Fibroblast of pulmonary artery (primary cell): ENCODE results near the gene IL12RB1.

Experiments
- DNase-seq: peaks from one replicate; pipeline ENCODE4 v3.0.0-alpha.2; 2010; ENCODE audit warnings: low read depth
- H3K4me3 ChIP-seq: replicated peaks from 2 replicates; pipeline ENCODE4 v1.5.1; 2011; ENCODE audit warnings: low read depth, mild to moderate bottlenecking, control low read depth, low read length, moderate library complexity
- CTCF ChIP-seq: IDR thresholded peaks from 2 replicates; pipeline ENCODE4 v1.5.1; 2011; ENCODE audit warnings: mild to moderate bottlenecking, control low read depth, low read length, inconsistent platforms; ENCODE audit errors: missing control alignments

Gene IL12RB1

GRCh38 chr19:18069383-18069782, 17.4 kb downstream of the IL12RB1 start:
- no peak for DNase-seq
- H3K4me3 ChIP-seq, result no peak overlapping the region
- no peak for TF ChIP-seq CTCF

GRCh38 chr19:18068395-18068794, 18.3 kb downstream of the IL12RB1 start:
- TF ChIP-seq CTCF, result no peak
- DNase-seq, result no peak
- H3K4me3 ChIP-seq, result no peak overlapping the region

- TF ChIP-seq CTCF, result no peak
- H3K4me3 ChIP-seq, result no peak overlapping the region
- DNase-seq, result no peak
These were observed 21.6 kb downstream of the IL12RB1 start for GRCh38 chr19:18065173-18065495.

GRCh38 chr19:18063463-18063862, 23.3 kb downstream of the IL12RB1 start:
- TF ChIP-seq CTCF, result peak; percentile 0
- DNase-seq, result no peak
- H3K4me3 ChIP-seq, result no peak overlapping the region

- DNase-seq, result no peak
- no peak for TF ChIP-seq CTCF
- no peak overlapping the region for H3K4me3 ChIP-seq
These were observed 24.7 kb downstream of the IL12RB1 start for GRCh38 chr19:18062028-18062427.

GRCh38 chr19:18060472-18060871, 26.3 kb downstream of the IL12RB1 start:
- no peak for DNase-seq
- no peak for TF ChIP-seq CTCF

GRCh38 chr19:18059902-18060301, 26.8 kb downstream of the IL12RB1 start:
- no peak for DNase-seq

More at GRCh38 chr19:18060472-18060871, 26.3 kb downstream of the IL12RB1 start:
- H3K4me3 ChIP-seq, result no peak overlapping the region

More at GRCh38 chr19:18059902-18060301, 26.8 kb downstream of the IL12RB1 start:
- no peak overlapping the region for H3K4me3 ChIP-seq
- TF ChIP-seq CTCF, result no peak
